SK-N-SH (cell line): ENCODE measurements around the gene PKNOX2. TPM values are rescaled to one million over a fixed set of nuclear protein-coding genes. Genes with fewer than 3 reads are reported as not detected.

Source experiments
- CTCF ChIA-PET: fragments of 300-600, 350-600 bp; formaldehyde crosslinking; extraction: SDS; loops from one replicate; lab custom pipeline; 2021; lab: Yijun Ruan, JAX
- POLR2A ChIA-PET: fragments of 350-600 bp; sonication (Branson Sonifier 250); formaldehyde crosslinking; extraction: SDS; loops from one replicate; lab custom pipeline; 2020; ENCODE audit warnings: antibody characterized with exemption, inconsistent platforms; lab: Yijun Ruan, JAX
- DNase-seq: peaks from one replicate; pipeline ENCODE4 v3.0.0; 2012
- H2AFZ ChIP-seq: fragments of 200-600 bp; sonication (generic); 2 replicates; pipeline ENCODE4 v1.8.1; 2016; ENCODE audit warnings: antibody characterized with exemption, mild to moderate bottlenecking, low read depth
- H3F3A ChIP-seq: fragments of 200-600 bp; sonication (generic); replicated peaks from 2 replicates; pipeline ENCODE3; 2016; ENCODE audit warnings: antibody characterized with exemption, mild to moderate bottlenecking; ENCODE audit not compliant: insufficient read depth
- H3K27ac ChIP-seq, 2 experiments: fragments of 200-500 bp in 1 of 2; fragments of 200-600 bp in 1 of 2; sonication (Bioruptor generic) in 1 of 2; sonication (generic), shearing (Covaris generic) in 1 of 2; 2 replicates each; pipeline versions ENCODE4 v1.5.1 to v1.6.1; 2014 to 2016; ENCODE audit warnings: low read depth in 2 of 2, inconsistent platforms in 1 of 2, low read length in 1 of 2, mild to moderate bottlenecking in 1 of 2, mixed read lengths in 1 of 2
- H3K27me3 ChIP-seq: fragments of 200-600 bp; sonication (generic), shearing (Covaris generic); 2 replicates; pipeline ENCODE4 v1.6.1; 2016; ENCODE audit warnings: mixed run types; ENCODE audit not compliant: insufficient read depth
- H3K36me3 ChIP-seq, 2 experiments: fragments of 200-500 bp in 1 of 2; fragments of 200-600 bp in 1 of 2; sonication (Bioruptor generic) in 1 of 2; sonication (generic) in 1 of 2; replicated peaks in 1 of 2; 2 replicates each; pipeline versions ENCODE3 to v1.5.1; 2014 to 2016; ENCODE audit warnings: low read length in 1 of 2, mild to moderate bottlenecking in 1 of 2; ENCODE audit not compliant: insufficient read depth in 2 of 2, control insufficient read depth in 1 of 2
- H3K4me1 ChIP-seq, 2 experiments: fragments of 200-500 bp in 1 of 2; fragments of 200-600 bp in 1 of 2; sonication (Bioruptor generic) in 1 of 2; sonication (generic), shearing (Covaris generic) in 1 of 2; 2 replicates each; pipeline versions ENCODE4 v1.5.1 to v1.6.1; 2014 to 2016; ENCODE audit warnings: low read depth in 1 of 2, low read length in 1 of 2, mixed run types in 1 of 2; ENCODE audit not compliant: insufficient read depth in 2 of 2, control insufficient read depth in 1 of 2
- H3K4me2 ChIP-seq: fragments of 200-600 bp; sonication (generic), shearing (Covaris generic); 2 replicates; pipeline ENCODE4 v1.6.1; 2017; ENCODE audit warnings: mixed run types
- H3K4me3 ChIP-seq, 2 experiments: fragments of 200-500 bp in 1 of 2; fragments of 200-600 bp in 1 of 2; sonication (Bioruptor generic) in 1 of 2; sonication (generic), shearing (Covaris generic) in 1 of 2; 2 replicates each; pipeline versions ENCODE4 v1.5.1 to v1.8.1; 2014 to 2016; ENCODE audit warnings: low read depth in 2 of 2, inconsistent platforms in 1 of 2, low read length in 1 of 2, mild to moderate bottlenecking in 1 of 2, mixed read lengths in 1 of 2, moderate library complexity in 1 of 2
- H3K79me2 ChIP-seq: fragments of 200-600 bp; sonication (generic); 2 replicates; pipeline ENCODE4 v1.8.1; 2017; ENCODE audit warnings: mild to moderate bottlenecking; ENCODE audit not compliant: insufficient read depth
- H3K9ac ChIP-seq: fragments of 200-600 bp; sonication (generic); 2 replicates; pipeline ENCODE4 v1.6.1; 2017; ENCODE audit warnings: mixed run types
- H3K9me2 ChIP-seq: fragments of 200-600 bp; sonication (generic); 2 replicates; pipeline ENCODE4 v1.6.1; 2017; ENCODE audit warnings: mixed run types
- H3K9me3 ChIP-seq: fragments of 200-600 bp; sonication (generic); 2 replicates; pipeline ENCODE4 v1.6.1; 2017; ENCODE audit warnings: mixed run types, mild to moderate bottlenecking, moderate library complexity
- H4K20me1 ChIP-seq: fragments of 200-600 bp; sonication (generic); 2 replicates; pipeline ENCODE4 v1.6.1; 2017; ENCODE audit warnings: mild to moderate bottlenecking, mixed run types; ENCODE audit not compliant: insufficient read depth
- ELF1 ChIP-seq: IDR thresholded peaks from 2 replicates; pipeline ENCODE4 v1.4.0; 2012
- EZH2phosphoT487 ChIP-seq: fragments of 200-600 bp; sonication (generic); IDR thresholded peaks from 2 replicates; pipeline ENCODE4 v1.6.1; 2017; ENCODE audit warnings: low read depth, mixed run types, mild to moderate bottlenecking, antibody characterized with exemption, moderate library complexity, borderline replicate concordance
- FOSL2 ChIP-seq: IDR thresholded peaks from 2 replicates; pipeline ENCODE4 v1.4.0; 2012; ENCODE audit warnings: low read depth, mild to moderate bottlenecking, moderate library complexity, borderline replicate concordance
- FOXJ3 ChIP-seq: sonication (generic); formaldehyde crosslinking; IDR thresholded peaks from 2 replicates; pipeline ENCODE4 v1.5.1; 2020; ENCODE audit warnings: mild to moderate bottlenecking, missing genetic modification reagents
- FOXM1 ChIP-seq: IDR thresholded peaks from 2 replicates; pipeline ENCODE4 v1.4.0; 2012; ENCODE audit warnings: low read depth, mild to moderate bottlenecking
- GABPA ChIP-seq: IDR thresholded peaks from 2 replicates; pipeline ENCODE4 v1.4.0; 2012; ENCODE audit warnings: low read depth, mild to moderate bottlenecking
- NFIC ChIP-seq: IDR thresholded peaks from 2 replicates; pipeline ENCODE4 v1.4.0; 2012; ENCODE audit warnings: borderline replicate concordance
- POLR2AphosphoS5 ChIP-seq: IDR thresholded peaks from 2 replicates; pipeline ENCODE4 v1.6.1; 2012; ENCODE audit warnings: low read depth, low read length
- RCOR1 ChIP-seq: fragments of 150-350 bp; IDR thresholded peaks from 2 replicates; pipeline ENCODE4 v1.6.1; 2017; ENCODE audit warnings: antibody characterized with exemption, low read length
- RXRA ChIP-seq: IDR thresholded peaks from 2 replicates; pipeline ENCODE4 v1.4.0; 2012; ENCODE audit warnings: low read depth, mild to moderate bottlenecking, borderline replicate concordance
- SMC3 ChIP-seq: IDR thresholded peaks from 2 replicates; pipeline ENCODE4 v1.6.1; 2012; ENCODE audit warnings: low read depth, low read length, improper control_type of control experiment
- TAF1 ChIP-seq: IDR thresholded peaks from 2 replicates; pipeline ENCODE4 v1.6.1; 2012; ENCODE audit warnings: low read depth, mild to moderate bottlenecking, low read length, moderate library complexity, borderline replicate concordance
- TCF12 ChIP-seq: IDR thresholded peaks from 2 replicates; pipeline ENCODE4 v1.4.0; 2012
- TEAD4 ChIP-seq: IDR thresholded peaks from 2 replicates; pipeline ENCODE4 v1.4.0; 2012; ENCODE audit warnings: mild to moderate bottlenecking, borderline replicate concordance; ENCODE audit not compliant: insufficient read depth
- YY1 ChIP-seq: IDR thresholded peaks from 2 replicates; pipeline ENCODE4 v1.4.0; 2012; ENCODE audit warnings: low read depth, mild to moderate bottlenecking
- WGBS: methylation state at CpG from one replicate; pipeline ENCODE4 v1.1.6; 2017; ENCODE audit warnings: low lambda C conversion rate; 5-methylcytosine and 5-hydroxymethylcytosine counted together
- polyA plus RNA-seq, 3 experiments: library from polyadenylated mRNA; depleted of rRNA; stranded (reverse); fragments of >200 nt; gene quantifications; 2 replicates each; pipeline ENCODE4 v1.2.3, GENCODE V29; 2012
- TF ChIP-seq, protein P1 (sequence below): IDR thresholded peaks from 2 replicates; pipeline ENCODE4 v1.4.0; 2012; ENCODE audit warnings: low read depth
- TF ChIP-seq, protein P2 (sequence below): IDR thresholded peaks from 2 replicates; pipeline ENCODE4 v1.4.0; 2012; ENCODE audit warnings: low read depth, borderline replicate concordance
- TF ChIP-seq, protein P3 (sequence below): IDR thresholded peaks from 2 replicates; pipeline ENCODE4; 2012
- TF ChIP-seq, protein P4 (sequence below): fragments of 200-600 bp; sonication (generic); IDR thresholded peaks from 2 replicates; pipeline ENCODE4 v1.6.1; 2017; ENCODE audit warnings: antibody characterized with exemption, mild to moderate bottlenecking, moderate library complexity

Gene PKNOX2
- polyA plus RNA-seq, 1 of the 3 experiments (the other 2 are of a cell fraction), result 0.02 TPM

DNA sequence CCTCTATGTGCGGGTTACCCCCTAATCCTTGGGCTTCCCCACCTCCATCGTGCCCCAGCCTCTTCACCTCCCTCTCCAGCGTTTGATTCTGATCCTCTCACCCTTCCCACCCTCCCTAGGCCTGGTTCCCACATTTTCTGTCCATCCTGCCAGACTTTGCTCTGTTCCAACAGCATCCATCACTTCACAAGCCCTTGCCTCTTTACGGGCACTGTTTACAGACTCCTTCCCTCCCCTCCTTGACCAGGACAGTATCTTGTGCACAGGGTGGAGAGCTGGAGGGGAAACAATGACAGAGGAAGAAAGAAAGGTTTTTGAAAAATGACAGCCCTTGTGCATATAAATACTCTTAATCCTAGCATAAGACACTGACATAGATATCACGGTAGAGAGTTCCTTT lies 301.1 kb downstream of the PKNOX2 start:
- Histone ChIP-seq H3K4me2 (no peak overlapping the region), H3K36me3 (no peaks in the 10 kb centered on the region), H2AFZ (no peak overlapping the region), H4K20me1 (no peaks in the 10 kb centered on the region), H3K27ac (no peak overlapping the region), H3K9me3 (no peaks in the 10 kb centered on the region), H3K9ac (no peak overlapping the region), H3K4me3 (no peak overlapping the region), H3K27me3 (no peaks in the 10 kb centered on the region), H3K9me2 (no peaks in the 10 kb centered on the region), H3K4me1 (no peaks in the 10 kb centered on the region; a peak in 1 of 4 replicates), H3F3A (no peaks in the 10 kb centered on the region), H3K79me2 (no peaks in the 10 kb centered on the region)
- POLR2A ChIA-PET, result no interaction called here
- 58% methylated on average over 5 of the region's 5 CpGs for WGBS
- CTCF ChIA-PET, result interaction anchor here (1.3 kb wide), 1 partner anchor 11 kb away, joined by 4 read pairs; no protein-coding TSS in a partner anchor
- no peak for DNase-seq
- TF ChIP-seq NFIC (no peak), FOXM1 (no peak), FOXJ3 (CRISPR knock-in tag) (no peak)
- TF ChIP-seq, protein P1, sequence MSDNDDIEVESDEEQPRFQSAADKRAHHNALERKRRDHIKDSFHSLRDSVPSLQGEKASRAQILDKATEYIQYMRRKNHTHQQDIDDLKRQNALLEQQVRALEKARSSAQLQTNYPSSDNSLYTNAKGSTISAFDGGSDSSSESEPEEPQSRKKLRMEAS, result no peak
- TF ChIP-seq, protein P2, sequence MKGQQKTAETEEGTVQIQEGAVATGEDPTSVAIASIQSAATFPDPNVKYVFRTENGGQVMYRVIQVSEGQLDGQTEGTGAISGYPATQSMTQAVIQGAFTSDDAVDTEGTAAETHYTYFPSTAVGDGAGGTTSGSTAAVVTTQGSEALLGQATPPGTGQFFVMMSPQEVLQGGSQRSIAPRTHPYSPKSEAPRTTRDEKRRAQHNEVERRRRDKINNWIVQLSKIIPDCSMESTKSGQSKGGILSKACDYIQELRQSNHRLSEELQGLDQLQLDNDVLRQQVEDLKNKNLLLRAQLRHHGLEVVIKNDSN, result no peak

DNA sequence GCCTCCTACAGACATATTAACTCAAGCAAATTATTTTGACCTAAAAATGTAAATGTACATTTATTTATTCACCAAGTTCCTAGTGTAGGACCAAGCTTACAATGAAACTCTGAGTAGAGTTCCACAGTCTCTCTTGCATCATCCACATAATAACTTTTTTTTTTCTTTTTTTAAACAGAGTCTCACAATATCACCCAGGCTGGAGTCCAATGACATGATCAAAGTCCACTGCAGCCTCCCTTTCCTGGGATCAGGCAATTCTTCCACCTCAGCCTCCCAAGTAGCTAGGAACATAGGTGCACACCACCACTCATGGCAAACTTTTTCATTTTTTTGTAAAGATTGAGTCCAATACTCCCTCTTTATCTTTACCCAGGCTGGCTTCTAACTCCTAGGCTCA lies 303.5 kb downstream of the PKNOX2 start:
- POLR2A ChIA-PET, result no interaction called here
- Histone ChIP-seq H3K9me2 (no peaks in the 10 kb centered on the region), H3K36me3 (no peaks in the 10 kb centered on the region), H3K9ac (no peak overlapping the region), H3K27ac (no peak overlapping the region), H3K79me2 (no peaks in the 10 kb centered on the region), H3K4me2 (no peak overlapping the region), H3K4me3 (no peak overlapping the region), H3K9me3 (peaks cover 5% of the 10 kb centered on the region; the same call in 1 of the 2 replicates), H4K20me1 (no peaks in the 10 kb centered on the region), H2AFZ (no peak overlapping the region), H3K4me1 (no peaks in the 10 kb centered on the region; a peak in 1 of 4 replicates), H3K27me3 (no peaks in the 10 kb centered on the region), H3F3A (no peaks in the 10 kb centered on the region)
- CTCF ChIA-PET, result interaction anchor here (0.7 to 1.6 kb wide), 3 partner anchors 33 to 374 kb away, joined by 3 to 5 read pairs (median 5); no protein-coding TSS in a partner anchor
- no peak for TF ChIP-seq RXRA
- no peak for TF ChIP-seq SMC3
- TF ChIP-seq TAF1, result no peak
- TF ChIP-seq FOSL2, result no peak
- TF ChIP-seq YY1, result no peak
- no peak for TF ChIP-seq EZH2phosphoT487
- no peak for TF ChIP-seq TCF12
- TF ChIP-seq RCOR1, result no peak
- no peak for TF ChIP-seq GABPA
- TF ChIP-seq, protein P3, sequence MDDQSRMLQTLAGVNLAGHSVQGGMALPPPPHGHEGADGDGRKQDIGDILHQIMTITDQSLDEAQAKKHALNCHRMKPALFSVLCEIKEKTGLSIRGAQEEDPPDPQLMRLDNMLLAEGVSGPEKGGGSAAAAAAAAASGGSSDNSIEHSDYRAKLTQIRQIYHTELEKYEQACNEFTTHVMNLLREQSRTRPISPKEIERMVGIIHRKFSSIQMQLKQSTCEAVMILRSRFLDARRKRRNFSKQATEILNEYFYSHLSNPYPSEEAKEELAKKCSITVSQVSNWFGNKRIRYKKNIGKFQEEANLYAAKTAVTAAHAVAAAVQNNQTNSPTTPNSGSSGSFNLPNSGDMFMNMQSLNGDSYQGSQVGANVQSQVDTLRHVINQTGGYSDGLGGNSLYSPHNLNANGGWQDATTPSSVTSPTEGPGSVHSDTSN, result no peak
- TF ChIP-seq, protein P4, sequence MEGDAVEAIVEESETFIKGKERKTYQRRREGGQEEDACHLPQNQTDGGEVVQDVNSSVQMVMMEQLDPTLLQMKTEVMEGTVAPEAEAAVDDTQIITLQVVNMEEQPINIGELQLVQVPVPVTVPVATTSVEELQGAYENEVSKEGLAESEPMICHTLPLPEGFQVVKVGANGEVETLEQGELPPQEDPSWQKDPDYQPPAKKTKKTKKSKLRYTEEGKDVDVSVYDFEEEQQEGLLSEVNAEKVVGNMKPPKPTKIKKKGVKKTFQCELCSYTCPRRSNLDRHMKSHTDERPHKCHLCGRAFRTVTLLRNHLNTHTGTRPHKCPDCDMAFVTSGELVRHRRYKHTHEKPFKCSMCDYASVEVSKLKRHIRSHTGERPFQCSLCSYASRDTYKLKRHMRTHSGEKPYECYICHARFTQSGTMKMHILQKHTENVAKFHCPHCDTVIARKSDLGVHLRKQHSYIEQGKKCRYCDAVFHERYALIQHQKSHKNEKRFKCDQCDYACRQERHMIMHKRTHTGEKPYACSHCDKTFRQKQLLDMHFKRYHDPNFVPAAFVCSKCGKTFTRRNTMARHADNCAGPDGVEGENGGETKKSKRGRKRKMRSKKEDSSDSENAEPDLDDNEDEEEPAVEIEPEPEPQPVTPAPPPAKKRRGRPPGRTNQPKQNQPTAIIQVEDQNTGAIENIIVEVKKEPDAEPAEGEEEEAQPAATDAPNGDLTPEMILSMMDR, result no peak
- TF ChIP-seq POLR2AphosphoS5, result no peak
- TF ChIP-seq, protein P1, result no peak
- TF ChIP-seq ELF1, result no peak
- TF ChIP-seq TEAD4, result no peak
- DNase-seq, result no peak
